Measurements from ENCODE around the gene EEIG2.
A peak's percentile ranks its signal among the peaks of the same experiment; 100 is the strongest.

EEIG2 gene

DNA sequence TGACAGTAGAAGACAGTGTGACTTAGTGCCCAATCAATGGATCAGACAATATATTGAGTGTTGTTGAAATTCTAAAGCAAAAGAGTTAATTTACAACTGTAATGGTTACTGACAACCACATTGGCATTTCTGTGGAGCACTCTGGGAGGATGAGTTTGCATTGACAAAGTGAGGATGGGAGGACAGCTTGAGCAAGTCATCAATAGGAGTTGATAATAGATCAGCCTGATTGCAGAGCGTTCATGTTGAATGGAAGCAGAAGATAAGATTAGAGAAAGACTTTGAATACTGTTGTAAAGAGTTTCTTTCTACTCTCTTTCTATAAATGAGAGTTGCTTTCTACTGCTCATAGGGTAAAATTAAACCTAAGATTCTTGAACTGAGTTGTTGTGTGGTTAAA, 3.9 kb downstream of the EEIG2 start:
- CTCF ChIA-PET: no interaction called here
- TF ChIP-seq L3MBTL2 (conservative IDR thresholded peaks at IDR 0.05): no peak
- TF ChIP-seq LEF1 (IDR thresholded peaks at IDR 0.05; ENCODE audit: borderline replicate concordance): no peak
- no peak for TF ChIP-seq SP1 (IDR thresholded peaks at IDR 0.05)
- no peak for TF ChIP-seq NFRKB (IDR thresholded peaks at IDR 0.05)
- TF ChIP-seq ARNT (IDR thresholded peaks at IDR 0.05): no peak
- no peak for TF ChIP-seq ZNF384 (IDR thresholded peaks at IDR 0.05)
- POLR2A ChIA-PET: no interaction called here
- DNase-seq (ENCODE audit: extremely low spot score): no peak

GRCh38 chr1:108565081-108565480, 5.2 kb downstream of the EEIG2 start:
- no peak for DNase-seq (ENCODE audit: extremely low spot score)
- TF ChIP-seq CTBP1 (IDR thresholded peaks at IDR 0.05; ENCODE audit: borderline replicate concordance) (no peak), ZNF384 (IDR thresholded peaks at IDR 0.05) (no peak), NFRKB (IDR thresholded peaks at IDR 0.05) (no peak), FOXK2 (IDR thresholded peaks at IDR 0.05) (no peak), PKNOX1 (IDR thresholded peaks at IDR 0.05) (no peak), FOXA1 (IDR thresholded peaks at IDR 0.05) (no peak), ELF4 (IDR thresholded peaks at IDR 0.05) (no peak), HDGF (IDR thresholded peaks at IDR 0.05; ENCODE audit: borderline replicate concordance) (no peak), BHLHE40 (IDR thresholded peaks at IDR 0.05; ENCODE audit: borderline replicate concordance) (no peak), L3MBTL2 (conservative IDR thresholded peaks at IDR 0.05) (no peak), ARNT (IDR thresholded peaks at IDR 0.05) (no peak), LEF1 (IDR thresholded peaks at IDR 0.05; ENCODE audit: borderline replicate concordance) (no peak), FOXM1 (IDR thresholded peaks at IDR 0.05; ENCODE audit: borderline replicate concordance) (no peak), TARDBP (IDR thresholded peaks at IDR 0.05) (no peak), SP1 (IDR thresholded peaks at IDR 0.05) (no peak), SUZ12 (IDR thresholded peaks at IDR 0.05) (no peak)
- ChIA-PET CTCF (no interaction called here), POLR2A (no interaction called here)

- POLR2A ChIA-PET: no interaction called here
- DNase-seq (ENCODE audit: extremely low spot score): no peak
- CTCF ChIA-PET: no interaction called here
- TF ChIP-seq BHLHE40 (IDR thresholded peaks at IDR 0.05; ENCODE audit: borderline replicate concordance): no peak
Measured at GRCh38 chr1:108565512-108565911, 5.6 kb downstream of the EEIG2 start.

GRCh38 chr1:108568589-108568988, 8.7 kb downstream of the EEIG2 start:
- ChIA-PET CTCF (interaction anchor here (0.9 kb wide), 1 partner anchor 8 kb away, joined by 3 read pairs; no protein-coding TSS in a partner anchor), POLR2A (no interaction called here)

GRCh38 chr1:108569097-108569728, 9.3 kb downstream of the EEIG2 start:
- ChIA-PET POLR2A (no interaction called here), CTCF (interaction anchor here (0.7 to 1.5 kb wide), 3 partner anchors 9 to 16 kb away, joined by 3 to 5 read pairs (median 3); partner anchors contain the start of gene EEIG2)

More at GRCh38 chr1:108568589-108568988, 8.7 kb downstream of the EEIG2 start:
- no peak for DNase-seq (ENCODE audit: extremely low spot score)
- TF ChIP-seq CTBP1 (IDR thresholded peaks at IDR 0.05; ENCODE audit: borderline replicate concordance) (no peak), LEF1 (IDR thresholded peaks at IDR 0.05; ENCODE audit: borderline replicate concordance) (no peak), FOXM1 (IDR thresholded peaks at IDR 0.05; ENCODE audit: borderline replicate concordance) (no peak), ARNT (IDR thresholded peaks at IDR 0.05) (no peak), BHLHE40 (IDR thresholded peaks at IDR 0.05; ENCODE audit: borderline replicate concordance) (no peak), L3MBTL2 (conservative IDR thresholded peaks at IDR 0.05) (no peak), ZNF384 (IDR thresholded peaks at IDR 0.05) (no peak), PKNOX1 (IDR thresholded peaks at IDR 0.05) (no peak), NFRKB (IDR thresholded peaks at IDR 0.05) (no peak), TARDBP (IDR thresholded peaks at IDR 0.05) (no peak), FOXK2 (IDR thresholded peaks at IDR 0.05) (no peak), FOXA1 (IDR thresholded peaks at IDR 0.05) (no peak), SP1 (IDR thresholded peaks at IDR 0.05) (no peak), HDGF (IDR thresholded peaks at IDR 0.05; ENCODE audit: borderline replicate concordance) (no peak)

DNA sequence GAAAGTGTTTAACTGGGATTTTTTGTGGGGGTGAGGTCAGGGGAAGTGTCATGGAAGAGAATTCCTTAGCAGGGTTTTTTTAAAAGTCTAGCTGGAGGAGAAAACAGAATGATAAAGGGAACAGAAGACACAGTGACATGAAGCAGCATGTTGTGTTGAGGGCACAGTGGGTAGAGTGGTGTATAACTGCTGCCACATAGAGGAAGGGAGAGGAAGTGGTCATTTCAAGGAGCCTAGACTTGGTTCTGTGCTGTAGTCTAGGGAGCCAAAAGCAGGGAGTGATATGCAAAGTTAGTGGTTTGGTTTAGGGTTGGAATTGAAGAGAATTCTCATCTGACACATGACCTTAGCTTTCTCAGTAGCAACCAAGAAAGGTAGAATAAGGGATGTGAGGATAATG, 10.2 kb downstream of the EEIG2 start:
- peak; percentile 61 for DNase-seq (ENCODE audit: extremely low spot score)
- ChIA-PET CTCF (interaction anchor here (0.7 to 1.5 kb wide), 2 partner anchors 10 to 15 kb away, joined by 3 to 5 read pairs; partner anchors contain the start of gene EEIG2), POLR2A (no interaction called here)
- TF ChIP-seq SUZ12 (IDR thresholded peaks at IDR 0.05) (no peak), PKNOX1 (IDR thresholded peaks at IDR 0.05) (no peak), ARNT (IDR thresholded peaks at IDR 0.05) (no peak), FOXM1 (IDR thresholded peaks at IDR 0.05; ENCODE audit: borderline replicate concordance) (no peak), CTBP1 (IDR thresholded peaks at IDR 0.05; ENCODE audit: borderline replicate concordance) (no peak), SP1 (IDR thresholded peaks at IDR 0.05) (no peak), HDGF (IDR thresholded peaks at IDR 0.05; ENCODE audit: borderline replicate concordance) (no peak), FOXK2 (IDR thresholded peaks at IDR 0.05) (no peak), TARDBP (IDR thresholded peaks at IDR 0.05) (no peak), BHLHE40 (IDR thresholded peaks at IDR 0.05; ENCODE audit: borderline replicate concordance) (no peak), FOXA1 (IDR thresholded peaks at IDR 0.05) (no peak), ZNF384 (IDR thresholded peaks at IDR 0.05) (no peak), L3MBTL2 (conservative IDR thresholded peaks at IDR 0.05) (no peak), LEF1 (IDR thresholded peaks at IDR 0.05; ENCODE audit: borderline replicate concordance) (no peak), ELF4 (IDR thresholded peaks at IDR 0.05) (no peak), NFRKB (IDR thresholded peaks at IDR 0.05) (no peak)

More at GRCh38 chr1:108569097-108569728, 9.3 kb downstream of the EEIG2 start:
- no peak for DNase-seq (ENCODE audit: extremely low spot score)
- no peak for TF ChIP-seq TARDBP (IDR thresholded peaks at IDR 0.05)

Data from HEK293T (cell line).